ENCODE data around the gene CKLF. TPM values are rescaled to one million over a fixed set of nuclear protein-coding genes. Genes with fewer than 3 reads are reported as not detected.

Gene CKLF
- total RNA-seq, 1 experiment from 2014 or later: 21.0 TPM

DNA sequence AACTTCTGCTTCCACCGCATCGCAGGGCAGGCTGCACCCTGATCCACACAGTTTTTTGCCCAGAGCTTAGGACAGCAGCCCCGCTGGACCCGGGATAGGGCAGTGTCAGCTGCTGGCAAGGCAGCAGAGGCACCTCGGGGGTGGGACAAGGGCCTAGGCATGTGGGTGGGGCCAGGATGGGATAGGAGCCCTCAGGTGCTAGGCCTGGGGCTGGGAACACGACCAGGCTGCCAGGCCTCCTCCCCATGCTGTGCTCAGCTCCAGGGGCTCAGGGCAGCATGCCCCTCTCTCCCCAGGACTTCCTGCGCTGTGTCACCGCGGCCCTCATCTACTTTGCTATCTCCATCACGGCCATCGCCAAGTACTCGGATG, 56.7 kb downstream of the CKLF start:
- Mint-ChIP-seq H3K27me3 (ENCODE audit: low read depth) (no peaks in the 10 kb centered on the region), H3K4me3 (no peak overlapping the region), H3K9me3 (no peaks in the 10 kb centered on the region), H3K36me3 (peaks cover 30% of the 10 kb centered on the region), H3K27ac (no peak overlapping the region), H3K4me1 (peaks cover 21% of the 10 kb centered on the region)
- POLR2A ChIA-PET: interaction anchor here (1.7 kb wide), 1 partner anchor 42 kb away, joined by 6 read pairs; no protein-coding TSS in a partner anchor
- CTCF ChIA-PET: interaction anchor here (0.6 to 4.0 kb wide), 62 partner anchors 9 to 320 kb away, joined by 3 to 70 read pairs (median 5); partner anchors contain the start of genes CKLF, CMTM2, CMTM4 and DYNC1LI2
- no peak for TF ChIP-seq ZNF219 (CRISPR knock-in tag; IDR thresholded peaks at IDR 0.05; ENCODE audit: borderline replicate concordance)
- no peak for TF ChIP-seq HMGA2 (CRISPR knock-in tag; IDR thresholded peaks at IDR 0.05)
- TF ChIP-seq TEAD1 (CRISPR knock-in tag; IDR thresholded peaks at IDR 0.05): no peak
- TF ChIP-seq, protein P1, sequence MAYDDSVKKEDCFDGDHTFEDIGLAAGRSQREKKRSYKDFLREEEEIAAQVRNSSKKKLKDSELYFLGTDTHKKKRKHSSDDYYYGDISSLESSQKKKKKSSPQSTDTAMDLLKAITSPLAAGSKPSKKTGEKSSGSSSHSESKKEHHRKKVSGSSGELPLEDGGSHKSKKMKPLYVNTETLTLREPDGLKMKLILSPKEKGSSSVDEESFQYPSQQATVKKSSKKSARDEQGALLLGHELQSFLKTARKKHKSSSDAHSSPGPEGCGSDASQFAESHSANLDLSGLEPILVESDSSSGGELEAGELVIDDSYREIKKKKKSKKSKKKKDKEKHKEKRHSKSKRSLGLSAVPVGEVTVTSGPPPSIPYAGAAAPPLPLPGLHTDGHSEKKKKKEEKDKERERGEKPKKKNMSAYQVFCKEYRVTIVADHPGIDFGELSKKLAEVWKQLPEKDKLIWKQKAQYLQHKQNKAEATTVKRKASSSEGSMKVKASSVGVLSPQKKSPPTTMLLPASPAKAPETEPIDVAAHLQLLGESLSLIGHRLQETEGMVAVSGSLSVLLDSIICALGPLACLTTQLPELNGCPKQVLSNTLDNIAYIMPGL (CRISPR knock-in tag; IDR thresholded peaks at IDR 0.05): no peak
- TF ChIP-seq, protein P2, sequence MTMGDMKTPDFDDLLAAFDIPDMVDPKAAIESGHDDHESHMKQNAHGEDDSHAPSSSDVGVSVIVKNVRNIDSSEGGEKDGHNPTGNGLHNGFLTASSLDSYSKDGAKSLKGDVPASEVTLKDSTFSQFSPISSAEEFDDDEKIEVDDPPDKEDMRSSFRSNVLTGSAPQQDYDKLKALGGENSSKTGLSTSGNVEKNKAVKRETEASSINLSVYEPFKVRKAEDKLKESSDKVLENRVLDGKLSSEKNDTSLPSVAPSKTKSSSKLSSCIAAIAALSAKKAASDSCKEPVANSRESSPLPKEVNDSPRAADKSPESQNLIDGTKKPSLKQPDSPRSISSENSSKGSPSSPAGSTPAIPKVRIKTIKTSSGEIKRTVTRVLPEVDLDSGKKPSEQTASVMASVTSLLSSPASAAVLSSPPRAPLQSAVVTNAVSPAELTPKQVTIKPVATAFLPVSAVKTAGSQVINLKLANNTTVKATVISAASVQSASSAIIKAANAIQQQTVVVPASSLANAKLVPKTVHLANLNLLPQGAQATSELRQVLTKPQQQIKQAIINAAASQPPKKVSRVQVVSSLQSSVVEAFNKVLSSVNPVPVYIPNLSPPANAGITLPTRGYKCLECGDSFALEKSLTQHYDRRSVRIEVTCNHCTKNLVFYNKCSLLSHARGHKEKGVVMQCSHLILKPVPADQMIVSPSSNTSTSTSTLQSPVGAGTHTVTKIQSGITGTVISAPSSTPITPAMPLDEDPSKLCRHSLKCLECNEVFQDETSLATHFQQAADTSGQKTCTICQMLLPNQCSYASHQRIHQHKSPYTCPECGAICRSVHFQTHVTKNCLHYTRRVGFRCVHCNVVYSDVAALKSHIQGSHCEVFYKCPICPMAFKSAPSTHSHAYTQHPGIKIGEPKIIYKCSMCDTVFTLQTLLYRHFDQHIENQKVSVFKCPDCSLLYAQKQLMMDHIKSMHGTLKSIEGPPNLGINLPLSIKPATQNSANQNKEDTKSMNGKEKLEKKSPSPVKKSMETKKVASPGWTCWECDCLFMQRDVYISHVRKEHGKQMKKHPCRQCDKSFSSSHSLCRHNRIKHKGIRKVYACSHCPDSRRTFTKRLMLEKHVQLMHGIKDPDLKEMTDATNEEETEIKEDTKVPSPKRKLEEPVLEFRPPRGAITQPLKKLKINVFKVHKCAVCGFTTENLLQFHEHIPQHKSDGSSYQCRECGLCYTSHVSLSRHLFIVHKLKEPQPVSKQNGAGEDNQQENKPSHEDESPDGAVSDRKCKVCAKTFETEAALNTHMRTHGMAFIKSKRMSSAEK (CRISPR knock-in tag; IDR thresholded peaks at IDR 0.05; ENCODE audit: borderline replicate concordance): no peak
- no peak for TF ChIP-seq NFATC4 (CRISPR knock-in tag; IDR thresholded peaks at IDR 0.05)
- no peak for TF ChIP-seq EMX1 (CRISPR knock-in tag; IDR thresholded peaks at IDR 0.05)
- TF ChIP-seq ESRRA (CRISPR knock-in tag; IDR thresholded peaks at IDR 0.05; ENCODE audit: borderline replicate concordance): no peak
- TF ChIP-seq, protein P3, sequence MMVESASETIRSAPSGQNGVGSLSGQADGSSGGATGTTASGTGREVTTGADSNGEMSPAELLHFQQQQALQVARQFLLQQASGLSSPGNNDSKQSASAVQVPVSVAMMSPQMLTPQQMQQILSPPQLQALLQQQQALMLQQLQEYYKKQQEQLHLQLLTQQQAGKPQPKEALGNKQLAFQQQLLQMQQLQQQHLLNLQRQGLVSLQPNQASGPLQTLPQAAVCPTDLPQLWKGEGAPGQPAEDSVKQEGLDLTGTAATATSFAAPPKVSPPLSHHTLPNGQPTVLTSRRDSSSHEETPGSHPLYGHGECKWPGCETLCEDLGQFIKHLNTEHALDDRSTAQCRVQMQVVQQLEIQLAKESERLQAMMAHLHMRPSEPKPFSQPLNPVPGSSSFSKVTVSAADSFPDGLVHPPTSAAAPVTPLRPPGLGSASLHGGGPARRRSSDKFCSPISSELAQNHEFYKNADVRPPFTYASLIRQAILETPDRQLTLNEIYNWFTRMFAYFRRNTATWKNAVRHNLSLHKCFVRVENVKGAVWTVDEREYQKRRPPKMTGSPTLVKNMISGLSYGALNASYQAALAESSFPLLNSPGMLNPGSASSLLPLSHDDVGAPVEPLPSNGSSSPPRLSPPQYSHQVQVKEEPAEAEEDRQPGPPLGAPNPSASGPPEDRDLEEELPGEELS (CRISPR knock-in tag; IDR thresholded peaks at IDR 0.05): no peak
- TF ChIP-seq IRF2 (CRISPR knock-in tag; IDR thresholded peaks at IDR 0.05; ENCODE audit: borderline replicate concordance, low read depth): no peak
- TF ChIP-seq ZNF317 (CRISPR knock-in tag; IDR thresholded peaks at IDR 0.05; ENCODE audit: borderline replicate concordance, low read depth): no peak
- no peak for ATAC-seq
- no peak for DNase-seq (ENCODE audit: low spot score)

DNA sequence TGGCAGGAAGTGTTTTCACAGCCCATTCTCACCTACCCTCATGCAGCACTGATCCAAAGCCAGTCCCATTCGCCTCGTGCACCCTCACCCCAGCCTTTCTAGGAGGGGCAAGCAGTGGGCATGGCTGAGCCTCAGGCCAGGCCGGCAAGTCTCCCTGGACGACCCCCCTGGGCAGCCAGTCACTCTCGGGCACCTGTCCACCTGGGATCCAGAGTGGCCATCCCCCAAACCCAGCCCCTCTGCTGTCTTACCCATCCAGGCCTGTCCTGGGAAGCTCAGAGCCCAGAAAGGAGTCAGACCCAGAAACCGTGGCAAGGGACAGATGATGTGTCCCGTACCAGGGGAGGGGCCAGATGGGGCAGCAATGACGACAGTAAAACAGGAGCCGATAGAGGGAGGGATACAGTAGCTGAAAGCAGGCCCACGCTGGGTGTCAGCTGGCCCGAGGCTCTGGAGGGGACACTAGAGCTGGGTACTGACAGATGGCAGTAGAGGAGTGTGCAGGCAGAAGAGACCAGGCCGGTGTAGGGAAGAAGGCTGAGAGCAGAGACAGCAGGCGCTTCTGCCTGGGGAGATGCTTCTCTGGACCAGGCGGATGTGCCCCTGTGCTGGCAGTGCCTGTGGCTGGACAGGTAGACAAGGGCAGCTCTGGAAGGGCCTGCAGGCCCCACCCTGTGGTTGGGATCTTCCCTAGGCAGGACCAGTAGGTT, 57.9 kb downstream of the CKLF start:
- Mint-ChIP-seq H3K4me1 (peaks cover 21% of the 10 kb centered on the region), H3K27ac (no peak overlapping the region), H3K27me3 (ENCODE audit: low read depth) (no peaks in the 10 kb centered on the region), H3K36me3 (peaks cover 41% of the 10 kb centered on the region), H3K4me3 (no peak overlapping the region), H3K9me3 (no peaks in the 10 kb centered on the region)
- ATAC-seq (no peak), DNase-seq (ENCODE audit: low spot score) (no peak)
- ChIA-PET POLR2A (interaction anchor here (0.6 kb wide), 1 partner anchor 135 kb away, joined by 3 read pairs; no protein-coding TSS in a partner anchor), CTCF (interaction anchor here (4.0 kb wide), 1 partner anchor 42 kb away, joined by 70 read pairs; no protein-coding TSS in a partner anchor)
- TF ChIP-seq GTF2I (CRISPR knock-in tag; conservative IDR thresholded peaks at IDR 0.05) (no peak), SP1 (CRISPR knock-in tag; conservative IDR thresholded peaks at IDR 0.05) (no peak)
- TF ChIP-seq, protein P3 (CRISPR knock-in tag; IDR thresholded peaks at IDR 0.05): no peak
- TF ChIP-seq, protein P4, sequence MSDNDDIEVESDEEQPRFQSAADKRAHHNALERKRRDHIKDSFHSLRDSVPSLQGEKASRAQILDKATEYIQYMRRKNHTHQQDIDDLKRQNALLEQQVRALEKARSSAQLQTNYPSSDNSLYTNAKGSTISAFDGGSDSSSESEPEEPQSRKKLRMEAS (CRISPR knock-in tag; IDR thresholded peaks at IDR 0.05): no peak
- TF ChIP-seq, protein P5, sequence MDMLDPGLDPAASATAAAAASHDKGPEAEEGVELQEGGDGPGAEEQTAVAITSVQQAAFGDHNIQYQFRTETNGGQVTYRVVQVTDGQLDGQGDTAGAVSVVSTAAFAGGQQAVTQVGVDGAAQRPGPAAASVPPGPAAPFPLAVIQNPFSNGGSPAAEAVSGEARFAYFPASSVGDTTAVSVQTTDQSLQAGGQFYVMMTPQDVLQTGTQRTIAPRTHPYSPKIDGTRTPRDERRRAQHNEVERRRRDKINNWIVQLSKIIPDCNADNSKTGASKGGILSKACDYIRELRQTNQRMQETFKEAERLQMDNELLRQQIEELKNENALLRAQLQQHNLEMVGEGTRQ (CRISPR knock-in tag; IDR thresholded peaks at IDR 0.05): no peak
- TF ChIP-seq, protein P6, sequence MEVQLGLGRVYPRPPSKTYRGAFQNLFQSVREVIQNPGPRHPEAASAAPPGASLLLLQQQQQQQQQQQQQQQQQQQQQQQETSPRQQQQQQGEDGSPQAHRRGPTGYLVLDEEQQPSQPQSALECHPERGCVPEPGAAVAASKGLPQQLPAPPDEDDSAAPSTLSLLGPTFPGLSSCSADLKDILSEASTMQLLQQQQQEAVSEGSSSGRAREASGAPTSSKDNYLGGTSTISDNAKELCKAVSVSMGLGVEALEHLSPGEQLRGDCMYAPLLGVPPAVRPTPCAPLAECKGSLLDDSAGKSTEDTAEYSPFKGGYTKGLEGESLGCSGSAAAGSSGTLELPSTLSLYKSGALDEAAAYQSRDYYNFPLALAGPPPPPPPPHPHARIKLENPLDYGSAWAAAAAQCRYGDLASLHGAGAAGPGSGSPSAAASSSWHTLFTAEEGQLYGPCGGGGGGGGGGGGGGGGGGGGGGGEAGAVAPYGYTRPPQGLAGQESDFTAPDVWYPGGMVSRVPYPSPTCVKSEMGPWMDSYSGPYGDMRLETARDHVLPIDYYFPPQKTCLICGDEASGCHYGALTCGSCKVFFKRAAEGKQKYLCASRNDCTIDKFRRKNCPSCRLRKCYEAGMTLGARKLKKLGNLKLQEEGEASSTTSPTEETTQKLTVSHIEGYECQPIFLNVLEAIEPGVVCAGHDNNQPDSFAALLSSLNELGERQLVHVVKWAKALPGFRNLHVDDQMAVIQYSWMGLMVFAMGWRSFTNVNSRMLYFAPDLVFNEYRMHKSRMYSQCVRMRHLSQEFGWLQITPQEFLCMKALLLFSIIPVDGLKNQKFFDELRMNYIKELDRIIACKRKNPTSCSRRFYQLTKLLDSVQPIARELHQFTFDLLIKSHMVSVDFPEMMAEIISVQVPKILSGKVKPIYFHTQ (CRISPR knock-in tag; IDR thresholded peaks at IDR 0.05): no peak
- TF ChIP-seq, protein P7, sequence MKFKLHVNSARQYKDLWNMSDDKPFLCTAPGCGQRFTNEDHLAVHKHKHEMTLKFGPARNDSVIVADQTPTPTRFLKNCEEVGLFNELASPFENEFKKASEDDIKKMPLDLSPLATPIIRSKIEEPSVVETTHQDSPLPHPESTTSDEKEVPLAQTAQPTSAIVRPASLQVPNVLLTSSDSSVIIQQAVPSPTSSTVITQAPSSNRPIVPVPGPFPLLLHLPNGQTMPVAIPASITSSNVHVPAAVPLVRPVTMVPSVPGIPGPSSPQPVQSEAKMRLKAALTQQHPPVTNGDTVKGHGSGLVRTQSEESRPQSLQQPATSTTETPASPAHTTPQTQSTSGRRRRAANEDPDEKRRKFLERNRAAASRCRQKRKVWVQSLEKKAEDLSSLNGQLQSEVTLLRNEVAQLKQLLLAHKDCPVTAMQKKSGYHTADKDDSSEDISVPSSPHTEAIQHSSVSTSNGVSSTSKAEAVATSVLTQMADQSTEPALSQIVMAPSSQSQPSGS (CRISPR knock-in tag; IDR thresholded peaks at IDR 0.05; ENCODE audit: borderline replicate concordance, low read depth): no peak

Measured in WTC11 (cell line).